GM19438 (cell line): ENCODE results near the gene PITPNB.

ENCODE experiments used
- ATAC-seq: cut with Tn5 transposase; IDR thresholded peaks from one replicate; pipeline ENCODE4 v1.9.1; 2021; ENCODE audit warnings: low read depth; ENCODE audit not compliant: unreplicated experiment

The PITPNB gene

GRCh38 chr22:27863556-27863955 lies 55.5 kb downstream of the PITPNB start:
- no peak for ATAC-seq

GRCh38 chr22:27863001-27863400 lies 56.1 kb downstream of the PITPNB start:
- ATAC-seq, result no peak

DNA sequence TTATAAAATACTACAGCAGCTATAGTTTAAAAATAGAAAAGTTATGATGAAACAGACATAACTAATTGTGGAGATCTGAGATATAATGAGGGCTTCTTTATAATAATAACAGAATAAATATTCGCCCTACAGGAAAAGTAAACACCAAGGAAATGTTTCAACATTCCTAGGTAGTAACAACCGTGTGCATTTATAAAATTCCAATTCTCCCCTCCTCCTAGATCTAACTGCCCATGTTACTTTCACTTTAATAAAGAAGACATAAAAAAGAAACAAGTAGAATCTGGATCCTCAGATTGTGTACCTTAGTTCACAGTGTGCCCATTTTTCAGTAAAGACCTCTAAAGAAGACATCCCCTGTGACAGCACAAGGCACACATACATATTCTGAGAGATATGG lies 59.7 kb downstream of the PITPNB start:
- ATAC-seq, result no peak

GRCh38 chr22:27858626-27859025 lies 60.4 kb downstream of the PITPNB start:
- no peak for ATAC-seq

GRCh38 chr22:27857443-27857842 lies 61.6 kb downstream of the PITPNB start:
- no peak for ATAC-seq

GRCh38 chr22:27856386-27856785 lies 62.7 kb downstream of the PITPNB start:
- ATAC-seq, result no peak

DNA sequence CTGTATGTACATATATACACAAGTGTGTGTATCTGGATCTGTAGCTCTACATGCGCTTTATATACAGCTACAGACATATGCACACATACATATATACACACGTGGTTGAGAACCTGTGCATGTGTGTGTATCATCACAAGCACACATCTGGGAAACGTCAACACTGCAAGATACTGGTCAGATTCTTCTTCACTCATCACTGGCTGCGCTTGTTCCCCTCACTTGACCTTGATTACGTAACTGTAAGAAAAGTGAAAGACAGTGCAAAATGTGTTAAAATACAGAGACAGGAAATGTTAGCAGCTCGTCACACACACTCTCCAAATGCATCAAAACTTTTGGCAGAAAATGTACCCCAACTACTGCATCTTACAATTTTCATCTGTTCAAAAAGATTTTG lies 65.6 kb downstream of the PITPNB start:
- no peak for ATAC-seq

DNA sequence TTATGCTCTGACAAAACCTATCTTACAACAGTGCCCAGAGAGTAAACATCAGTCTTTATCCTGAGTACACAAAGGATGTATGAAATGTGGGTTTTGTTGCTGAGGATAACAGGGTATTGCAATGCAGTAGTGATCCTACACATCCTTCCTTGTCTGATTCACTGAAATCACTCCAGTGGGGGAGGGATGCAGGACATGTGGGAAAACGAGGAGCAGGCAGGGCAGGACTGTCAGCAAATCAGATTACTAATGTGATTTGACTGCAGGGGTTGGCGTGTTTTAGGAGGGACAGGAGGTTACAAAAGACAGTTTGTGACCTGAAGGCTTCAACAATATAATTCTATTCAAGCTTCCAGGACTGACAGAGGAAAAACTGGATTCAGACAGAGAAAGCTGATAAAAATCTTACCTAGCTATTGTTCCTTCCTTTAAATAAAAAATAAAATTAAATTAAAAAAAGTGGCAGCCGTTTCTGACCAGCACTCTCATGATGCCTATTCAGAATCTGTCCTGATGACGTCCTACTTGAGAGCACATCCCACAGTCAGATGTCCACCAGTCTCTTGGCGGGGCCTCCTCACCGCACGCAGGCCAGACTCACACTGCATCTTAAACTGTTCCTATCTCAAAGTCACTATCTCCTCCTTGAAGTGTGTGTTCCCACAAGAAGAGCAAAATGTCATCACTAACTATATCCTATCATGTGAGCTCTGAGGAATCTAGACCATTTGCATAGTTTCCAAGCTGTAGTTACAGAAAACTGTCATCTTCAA lies 66.9 kb downstream of the PITPNB start:
- no peak for ATAC-seq

DNA sequence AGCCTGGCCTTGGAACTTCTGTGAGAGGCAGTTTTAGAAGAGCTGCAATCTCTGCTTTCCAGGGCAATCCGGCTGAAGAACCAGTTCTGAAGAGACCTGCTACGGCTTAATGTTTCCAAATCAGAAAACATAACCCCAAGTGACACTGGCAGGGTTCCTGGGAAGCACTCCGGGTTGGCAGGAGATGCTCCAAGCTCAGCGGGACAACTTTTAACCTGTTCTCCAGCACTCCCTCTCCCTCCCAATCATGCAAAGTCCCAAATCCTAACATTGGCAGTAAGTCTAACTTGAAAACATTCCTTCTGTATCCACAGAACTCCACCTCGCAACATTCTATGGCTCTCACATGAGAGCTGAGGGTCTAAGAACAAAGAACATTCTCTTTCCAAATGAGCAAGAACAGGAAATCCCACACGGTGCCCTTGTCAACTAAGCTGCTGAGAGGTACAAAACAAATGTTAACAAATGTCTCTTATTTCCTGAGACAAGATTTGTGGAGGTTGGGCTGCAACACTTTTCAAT lies 69.0 kb downstream of the PITPNB start:
- ATAC-seq, result no peak

- ATAC-seq, result no peak
These were observed 71.1 kb downstream of the PITPNB start for GRCh38 chr22:27848005-27848404.

GRCh38 chr22:27846910-27847309 lies 72.1 kb downstream of the PITPNB start:
- ATAC-seq, result no peak

DNA sequence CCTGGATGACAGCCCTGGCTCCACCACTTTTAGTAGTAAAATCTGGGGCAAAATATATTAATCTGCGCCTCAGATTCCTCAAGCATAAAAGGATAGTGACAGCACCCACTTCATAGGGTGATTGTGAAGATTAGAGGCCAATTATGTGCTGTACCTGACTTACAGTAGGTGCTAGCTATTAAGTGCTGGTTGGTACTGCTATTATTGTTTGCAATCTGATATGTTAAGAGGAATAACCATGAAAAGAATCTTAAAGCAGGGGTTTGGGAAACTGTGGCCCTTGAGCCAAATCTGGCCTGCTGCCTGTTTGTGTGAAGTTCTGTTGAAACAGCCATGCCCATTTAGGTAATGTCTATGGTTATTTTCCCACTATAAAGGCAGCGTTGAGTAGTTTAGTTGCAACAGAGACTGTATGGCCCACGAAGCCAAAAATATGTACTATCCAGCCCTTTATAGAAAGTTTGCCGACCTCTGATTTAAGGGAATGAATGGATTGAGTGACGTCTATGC lies 72.8 kb downstream of the PITPNB start:
- no peak for ATAC-seq

DNA sequence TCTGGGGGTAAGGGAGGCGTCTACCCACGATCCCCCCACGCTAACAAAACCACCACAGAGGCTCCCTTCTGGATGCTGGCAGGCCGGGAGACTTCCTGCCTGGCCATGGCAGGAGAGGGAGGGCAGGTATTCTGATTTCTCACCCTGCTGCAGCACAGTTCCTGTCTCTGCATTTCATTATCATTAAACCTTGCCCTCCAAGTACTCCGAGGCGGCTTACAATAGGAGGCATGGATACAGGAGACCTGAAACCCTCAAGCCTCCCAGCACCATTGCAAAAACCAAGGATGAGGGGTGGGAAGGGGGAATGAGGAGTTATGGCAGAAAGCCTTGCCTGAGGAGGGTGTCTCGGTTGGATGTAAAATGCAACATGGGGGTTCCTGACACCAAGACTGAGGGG lies 73.4 kb downstream of the PITPNB start:
- no peak for ATAC-seq

GRCh38 chr22:27844656-27845591 lies 74.1 kb downstream of the PITPNB start:
- no peak for ATAC-seq

DNA sequence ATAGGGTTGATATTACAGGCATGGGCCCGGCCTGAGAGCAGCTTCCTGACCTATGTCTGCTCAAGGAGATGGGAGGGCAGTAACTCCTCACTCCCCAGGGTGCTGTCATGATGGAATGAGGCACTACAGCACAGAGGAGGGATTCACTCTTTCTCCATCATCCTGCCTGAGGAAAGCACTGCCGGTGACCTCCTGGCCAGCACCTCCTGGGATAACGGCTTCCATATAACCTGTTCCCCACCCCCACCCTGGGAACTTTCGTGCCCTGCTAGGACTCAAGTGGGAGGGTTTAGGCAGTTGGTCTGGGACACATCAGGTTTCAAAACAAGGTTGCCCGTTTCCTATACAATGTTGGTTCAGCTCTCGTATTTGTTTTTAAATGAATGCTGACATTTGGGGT lies 74.8 kb downstream of the PITPNB start:
- ATAC-seq, result no peak

DNA sequence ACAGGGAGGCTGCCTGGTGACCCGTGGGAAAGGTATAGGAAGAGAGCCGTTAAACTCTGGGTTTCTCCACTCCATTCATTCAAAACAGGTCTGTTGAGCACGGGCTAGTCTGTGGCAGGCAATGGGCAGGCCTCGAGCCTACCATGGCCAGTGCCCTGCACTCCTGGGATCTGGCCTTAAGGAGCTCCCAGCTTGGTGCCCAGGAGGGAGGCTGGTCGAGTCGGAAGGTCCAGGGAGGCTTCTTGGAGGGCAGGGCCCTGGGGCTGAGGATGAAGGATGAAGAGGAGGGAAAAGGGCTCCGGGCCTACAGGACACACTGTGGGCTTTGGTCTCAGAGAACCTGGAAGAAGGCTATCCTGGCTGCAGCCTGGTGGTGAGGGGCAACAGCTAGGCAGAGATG lies 75.6 kb downstream of the PITPNB start:
- no peak for ATAC-seq

GRCh38 chr22:27842669-27843431 lies 76.2 kb downstream of the PITPNB start:
- ATAC-seq, result no peak

GRCh38 chr22:27842201-27842600 lies 76.9 kb downstream of the PITPNB start:
- ATAC-seq, result no peak

- ATAC-seq, result no peak
These were observed 78.6 kb downstream of the PITPNB start for GRCh38 chr22:27840436-27840835.

DNA sequence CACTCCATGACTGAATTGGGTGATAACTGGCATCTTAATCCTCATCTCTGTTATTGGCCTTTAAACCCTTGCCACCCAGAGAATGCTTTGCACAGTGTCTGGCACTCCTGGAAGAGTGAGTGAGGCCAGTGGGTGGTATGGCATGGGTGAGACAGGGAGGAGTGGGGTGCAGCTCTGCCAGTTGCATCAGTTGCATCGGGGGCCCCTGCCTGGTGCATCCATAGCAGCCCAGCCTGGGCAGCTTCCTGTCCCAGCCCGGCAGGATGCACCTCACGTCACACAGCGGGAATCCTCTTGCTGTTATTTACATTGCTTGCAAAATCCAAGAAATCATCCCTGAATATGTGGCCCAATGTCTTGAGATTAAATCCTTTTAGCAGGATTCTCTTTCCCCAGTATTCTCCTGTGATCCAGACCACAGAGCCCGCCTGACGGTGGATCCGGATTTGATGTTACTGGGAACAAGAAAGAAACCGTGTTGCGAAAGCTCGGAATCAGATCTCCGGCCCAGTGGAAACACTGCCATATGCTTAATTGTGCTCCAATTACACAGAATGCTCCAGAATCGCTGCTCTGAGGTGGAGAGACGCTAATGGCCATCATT lies 79.9 kb downstream of the PITPNB start:
- no peak for ATAC-seq
